Mesodermal cell (in vitro differentiated cells): ENCODE results near the gene SLC30A10.
"Not testable (repeated sequence)": the region's sequence is repeated elsewhere in the genome, so short reads cannot be mapped to it uniquely, and the experiment has no call there.

Experiments
- H3K27ac ChIP-seq: 2 replicates; pipeline ENCODE4 v1.7.0; 2013; ENCODE audit warnings: mild to moderate bottlenecking, low read depth, low read length, moderate library complexity; ENCODE audit not compliant: severe bottlenecking
- H3K36me3 ChIP-seq: 2 replicates; pipeline ENCODE4 v1.7.1; 2013; ENCODE audit warnings: mild to moderate bottlenecking, low read length, moderate library complexity; ENCODE audit not compliant: control insufficient read depth, insufficient read depth
- H3K4me1 ChIP-seq: one replicate; pipeline ENCODE4 v1.7.1; 2013; ENCODE audit warnings: mild to moderate bottlenecking, low read length; ENCODE audit not compliant: insufficient read depth, control insufficient read depth, poor library complexity, severe bottlenecking
- H3K4me3 ChIP-seq: 2 replicates; pipeline ENCODE4 v1.7.0; 2013; ENCODE audit warnings: low read length, control low read depth, mild to moderate bottlenecking; ENCODE audit not compliant: insufficient read depth, poor library complexity, severe bottlenecking; ENCODE audit errors: extremely low read depth
- H3K9me3 ChIP-seq: 2 replicates; pipeline ENCODE4 v1.7.1; 2013; ENCODE audit warnings: mild to moderate bottlenecking, low read length, moderate library complexity; ENCODE audit not compliant: control insufficient read depth
- WGBS, 2 experiments: methylation state at CpG; one replicate each; pipeline ENCODE4 v1.1.5; 2013; ENCODE audit warnings: missing lambda C conversion rate in 2 of 2; ENCODE audit not compliant: insufficient coverage in 2 of 2; 5-methylcytosine and 5-hydroxymethylcytosine counted together

SLC30A10 gene

DNA sequence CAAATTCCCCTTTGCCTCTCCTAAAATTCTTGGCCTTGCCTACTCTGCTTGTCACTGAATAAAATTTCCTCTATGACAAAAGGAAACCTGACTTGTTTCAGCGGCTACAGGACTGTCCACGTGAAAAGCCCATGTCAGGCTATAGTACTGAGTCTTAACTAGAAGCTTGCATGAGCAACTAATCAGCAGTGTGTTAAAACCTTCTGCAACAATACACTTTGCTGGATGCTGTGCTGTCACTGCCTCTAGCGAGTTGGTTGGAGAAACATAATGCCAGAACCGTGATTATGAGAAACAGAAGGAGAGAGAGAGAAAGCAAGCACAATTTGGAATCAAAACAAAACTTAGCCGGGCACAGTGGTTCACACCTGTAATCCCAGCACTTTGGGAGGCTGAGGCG is 25.7 kb upstream of the SLC30A10 start:
- Histone ChIP-seq H3K27ac (no peak overlapping the region), H3K36me3 (no peaks in the 10 kb centered on the region), H3K4me1 (no peaks in the 10 kb centered on the region), H3K9me3 (no peaks in the 10 kb centered on the region), H3K4me3 (no peak overlapping the region)
- 89 to 95% methylated on average over 6 of the region's 6 CpGs for WGBS, 2 experiments

DNA sequence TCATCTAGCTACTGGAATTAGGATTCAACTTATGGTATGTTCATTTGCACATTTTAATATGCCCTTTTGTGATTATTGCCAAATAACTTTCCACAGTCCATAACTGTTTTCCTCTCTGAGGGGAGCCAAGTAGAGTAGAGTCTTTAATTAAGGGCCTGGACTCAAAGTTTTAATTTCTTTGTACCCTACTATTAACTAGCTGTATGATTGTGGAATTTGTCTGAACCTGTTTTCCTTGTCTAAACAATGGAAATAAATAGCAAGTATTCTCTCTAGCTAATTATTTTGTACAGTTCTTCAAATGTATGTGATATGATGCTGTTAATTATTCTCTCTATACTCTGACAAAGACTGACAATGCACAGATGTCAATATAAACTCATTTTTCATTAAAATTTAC is 24.0 kb upstream of the SLC30A10 start:
- Histone ChIP-seq H3K4me1 (no peaks in the 10 kb centered on the region), H3K27ac (no peak overlapping the region), H3K36me3 (no peaks in the 10 kb centered on the region), H3K4me3 (no peak overlapping the region), H3K9me3 (no peaks in the 10 kb centered on the region)

DNA sequence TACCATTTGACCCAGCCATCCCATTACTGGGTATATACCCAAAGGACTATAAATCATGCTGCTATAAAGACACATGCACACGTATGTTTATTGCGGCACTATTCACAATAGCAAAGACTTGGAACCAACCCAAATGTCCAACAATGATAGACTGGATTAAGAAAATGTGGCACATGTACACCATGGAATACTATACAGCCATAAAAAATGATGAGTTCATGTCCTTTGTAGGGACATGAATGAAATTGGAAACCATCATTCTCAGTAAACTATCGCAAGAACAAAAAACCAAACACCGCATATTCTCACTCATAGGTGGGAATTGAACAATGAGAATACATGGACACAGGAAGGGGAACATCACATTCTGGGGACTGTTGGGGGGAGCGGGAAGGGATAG is 20.9 kb upstream of the SLC30A10 start:
- not testable (repeated sequence) for H3K27ac ChIP-seq, H3K36me3 ChIP-seq, H3K9me3 ChIP-seq, H3K4me1 ChIP-seq, H3K4me3 ChIP-seq
- no CpG with 5 or more reads among the region's 5 CpGs for WGBS, 2 experiments

DNA sequence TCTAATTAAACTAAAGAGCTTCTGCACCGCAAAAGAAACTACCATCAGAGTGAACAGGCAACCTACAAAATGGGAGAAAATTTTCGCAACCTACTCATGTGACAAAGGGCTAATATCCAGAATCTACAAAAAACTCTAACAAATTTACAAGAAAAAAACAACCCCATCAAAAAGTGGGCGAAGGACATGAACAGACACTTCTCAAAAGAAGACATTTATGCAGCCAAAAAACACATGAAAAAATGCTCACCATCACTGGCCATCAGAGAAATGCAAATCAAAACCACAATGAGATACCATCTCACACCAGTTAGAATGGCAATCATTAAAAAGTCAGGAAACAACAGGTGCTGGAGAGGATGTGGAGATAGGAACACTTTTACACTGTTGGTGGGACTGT is 20.4 kb upstream of the SLC30A10 start:
- no CpG with 5 or more reads among the region's 3 CpGs for WGBS, 2 experiments
- not testable (repeated sequence) for H3K27ac ChIP-seq, H3K9me3 ChIP-seq, H3K36me3 ChIP-seq, H3K4me1 ChIP-seq, H3K4me3 ChIP-seq

DNA sequence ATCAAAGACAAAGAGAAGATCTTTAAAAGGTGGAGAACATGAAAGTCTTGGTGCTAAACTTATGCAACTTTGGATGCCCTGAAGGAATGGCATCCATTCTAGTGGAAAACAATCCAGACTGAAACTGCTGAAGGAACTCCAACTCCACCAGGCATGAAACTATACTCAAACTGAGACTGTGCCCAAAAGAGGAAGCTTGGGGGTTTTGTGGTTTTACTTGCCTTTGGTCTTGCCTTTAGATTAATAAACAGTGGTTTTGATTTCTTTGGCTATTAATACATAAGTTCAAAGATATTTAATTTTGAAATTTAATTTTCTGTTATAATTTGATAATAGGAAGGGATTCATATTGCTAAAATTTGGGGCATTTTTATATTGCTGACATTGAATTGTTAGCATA is 17.4 kb upstream of the SLC30A10 start:
- Histone ChIP-seq H3K4me1 (no peaks in the 10 kb centered on the region), H3K27ac (no peak overlapping the region), H3K9me3 (no peaks in the 10 kb centered on the region), H3K4me3 (no peak overlapping the region), H3K36me3 (no peaks in the 10 kb centered on the region)

DNA sequence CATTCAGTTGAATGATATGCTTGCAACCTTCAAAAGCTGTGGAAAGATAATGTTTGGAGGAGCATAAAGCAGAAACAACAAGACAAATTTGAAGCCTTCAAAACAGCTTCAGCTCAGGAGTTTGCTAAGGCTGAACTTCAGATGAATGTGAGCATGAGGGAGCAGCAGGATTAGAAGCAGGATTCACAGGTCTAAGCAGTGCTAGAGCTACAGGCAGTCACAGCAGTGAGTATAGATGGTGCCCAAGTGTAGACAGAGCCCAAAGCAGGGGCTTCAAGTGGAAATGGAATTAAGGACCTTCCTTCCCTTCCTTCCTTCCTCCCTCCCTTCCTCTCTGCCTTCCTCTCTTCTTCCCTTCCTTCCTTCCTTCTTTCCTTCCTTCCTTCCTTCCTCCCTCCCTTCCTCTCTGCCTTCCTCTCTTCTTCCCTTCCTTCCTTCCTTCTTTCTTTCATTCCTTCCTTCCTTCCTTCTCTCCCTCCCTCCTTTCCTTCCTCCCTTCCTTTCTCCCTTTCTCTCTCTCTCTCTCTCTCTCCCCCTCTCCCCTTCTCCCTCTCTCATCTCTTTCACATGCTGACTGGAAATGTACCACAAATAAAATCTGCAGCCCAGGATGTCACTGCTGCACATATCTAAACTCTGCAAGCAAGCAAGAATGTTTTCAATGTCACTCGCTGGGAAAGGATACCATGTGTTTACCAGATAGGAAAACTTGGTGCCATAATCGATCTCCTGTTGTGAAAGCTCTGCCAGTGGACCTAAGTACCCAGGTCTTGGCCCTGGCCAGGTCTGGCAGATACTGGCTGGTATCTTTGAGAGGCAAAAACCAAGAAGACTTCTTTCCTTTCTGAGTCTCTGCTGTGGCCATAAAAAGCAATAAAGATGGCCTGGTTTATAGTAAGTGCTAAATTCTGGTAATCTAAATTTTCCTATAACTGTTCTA is 13.1 kb upstream of the SLC30A10 start:
- WGBS, 2 experiments = 88 to 90% methylated on average over 2 of the region's 2 CpGs
- Histone ChIP-seq H3K27ac (no peak overlapping the region), H3K4me1 (no peaks in the 10 kb centered on the region), H3K4me3 (no peak overlapping the region), H3K9me3 (no peaks in the 10 kb centered on the region), H3K36me3 (no peaks in the 10 kb centered on the region)

DNA sequence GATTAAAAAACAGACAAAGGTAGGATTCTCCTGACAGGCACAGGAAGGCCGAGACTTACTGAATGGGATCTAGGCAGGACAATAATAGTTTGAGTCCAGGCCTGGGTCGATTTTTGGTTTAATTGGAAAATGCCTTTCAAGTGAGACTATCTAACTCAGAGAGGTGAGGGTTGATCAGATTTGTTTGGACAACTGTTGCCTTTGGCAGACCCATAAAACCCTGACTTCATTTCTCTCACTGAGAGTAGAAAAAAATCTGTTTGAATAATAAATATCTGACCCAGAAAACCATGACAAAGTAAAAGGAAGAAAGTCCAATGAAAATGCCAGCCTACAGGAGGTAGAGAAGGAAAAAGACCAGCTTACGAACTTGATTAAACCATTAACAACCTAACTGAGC is 12.3 kb upstream of the SLC30A10 start:
- no peak overlapping the region for H3K27ac ChIP-seq
- no peak overlapping the region for H3K4me3 ChIP-seq
- 46 to 50% methylated on average over 2 of the region's 3 CpGs for WGBS, 2 experiments
- no peaks in the 10 kb centered on the region for H3K36me3 ChIP-seq
- no peaks in the 10 kb centered on the region for H3K4me1 ChIP-seq
- H3K9me3 ChIP-seq = no peaks in the 10 kb centered on the region

DNA sequence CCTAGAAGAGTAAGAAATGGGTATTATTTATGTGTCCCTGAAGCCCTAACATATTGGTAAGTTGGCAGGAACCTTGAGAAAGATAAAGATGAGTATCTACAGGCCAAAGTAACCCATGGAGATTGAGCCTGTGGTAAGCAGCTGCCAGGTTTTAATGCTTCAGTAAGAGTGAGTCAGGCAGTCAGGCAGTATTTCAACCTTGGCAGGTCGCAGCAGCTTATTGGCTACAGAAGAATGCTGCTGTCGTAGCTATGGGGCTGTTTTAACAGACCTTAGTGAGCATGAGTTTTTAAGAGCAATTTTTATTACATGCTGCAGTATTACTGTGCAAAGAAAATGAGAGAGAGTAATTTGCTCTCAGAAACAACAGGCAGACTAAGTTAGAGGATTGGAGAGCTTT is 10.3 kb upstream of the SLC30A10 start:
- no peak overlapping the region for H3K27ac ChIP-seq
- H3K4me3 ChIP-seq = no peak overlapping the region
- 67% methylated on average over 1 of the region's 2 CpGs; no CpG with 5 or more reads in 1 of the 2 experiments for WGBS, 2 experiments
- H3K36me3 ChIP-seq = no peaks in the 10 kb centered on the region
- H3K9me3 ChIP-seq = no peaks in the 10 kb centered on the region
- H3K4me1 ChIP-seq = no peaks in the 10 kb centered on the region

DNA sequence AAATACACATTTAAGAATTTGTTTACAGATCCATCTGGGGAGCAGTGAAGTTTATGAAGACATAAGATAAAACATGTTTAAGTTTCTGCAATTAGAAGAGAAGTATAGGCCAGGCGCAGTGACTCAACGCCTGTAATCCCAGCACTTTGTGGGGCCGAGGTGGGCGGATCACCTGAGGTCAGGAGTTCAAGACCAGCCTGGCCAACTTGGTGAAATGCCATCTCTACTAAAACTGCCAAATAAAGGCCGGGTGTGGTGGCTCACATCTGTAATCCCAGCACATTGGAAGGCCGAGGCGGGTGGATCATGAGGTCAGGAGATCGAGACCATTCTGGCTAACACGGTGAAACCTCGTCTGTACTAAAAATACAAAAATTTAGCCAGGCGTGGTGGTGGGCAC is 5.4 kb upstream of the SLC30A10 start:
- not testable (repeated sequence) for H3K27ac ChIP-seq, H3K9me3 ChIP-seq, H3K36me3 ChIP-seq, H3K4me3 ChIP-seq, H3K4me1 ChIP-seq
- 86 to 89% methylated on average over 5 to 11 of the region's 11 CpGs for WGBS, 2 experiments

DNA sequence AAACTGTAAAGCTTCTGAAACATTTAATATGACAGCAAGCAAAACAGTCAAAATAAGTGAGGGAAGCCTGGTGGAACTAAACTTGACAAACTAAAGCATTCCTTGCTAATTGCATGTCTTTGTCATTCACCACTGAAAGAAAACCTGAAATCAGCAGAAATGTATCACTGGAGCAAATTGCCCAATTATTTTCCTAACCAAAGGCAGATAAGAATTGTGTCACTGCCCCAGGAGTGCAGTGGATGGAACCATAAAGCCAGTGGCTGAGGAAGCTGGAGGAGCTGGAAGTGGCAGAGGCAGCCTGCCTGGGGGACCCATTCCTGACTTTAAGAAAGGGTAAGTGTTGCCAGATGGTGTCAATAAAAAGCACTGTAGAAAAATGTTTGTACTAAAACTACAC is 2.7 kb upstream of the SLC30A10 start:
- H3K27ac ChIP-seq = no peak overlapping the region
- peaks cover 4% of the 10 kb centered on the region for H3K4me1 ChIP-seq
- H3K36me3 ChIP-seq = no peaks in the 10 kb centered on the region
- H3K9me3 ChIP-seq = no peaks in the 10 kb centered on the region
- no peak overlapping the region for H3K4me3 ChIP-seq

DNA sequence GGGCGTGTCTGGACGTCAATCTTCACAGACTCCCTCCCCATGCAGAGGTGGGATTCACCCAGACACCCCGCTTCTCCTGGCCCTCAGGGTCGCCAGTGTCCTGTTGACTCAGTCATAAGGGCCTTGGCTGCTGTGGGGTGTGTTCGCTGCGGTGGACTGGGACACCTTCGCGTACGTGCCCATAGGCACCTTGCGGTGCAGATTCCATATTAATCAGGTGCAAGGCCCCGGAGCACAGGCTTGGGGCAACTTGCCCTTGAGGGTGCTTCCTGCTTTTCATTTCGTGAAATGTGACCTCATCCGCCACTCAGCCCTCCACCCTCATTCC is 398 bp upstream of the SLC30A10 start:
- Histone ChIP-seq H3K4me1 (peaks cover 4% of the 10 kb centered on the region), H3K36me3 (no peaks in the 10 kb centered on the region), H3K4me3 (peak overlapping the region; percentile 31), H3K27ac (no peak overlapping the region), H3K9me3 (no peaks in the 10 kb centered on the region)
- WGBS, 2 experiments = 65 to 67% methylated on average over 11 of the region's 13 CpGs
